Epithelial cell of esophagus (primary cell): Measurements from ENCODE around the gene SH3GL3.

ENCODE experiments used
- DNase-seq: peaks from one replicate; pipeline ENCODE4 v3.0.0; 2010; ENCODE audit warnings: low read depth
- H3K4me3 ChIP-seq: 2 replicates; pipeline ENCODE4 v1.5.1; 2011; ENCODE audit warnings: mild to moderate bottlenecking, low read length, control low read depth
- CTCF ChIP-seq: IDR thresholded peaks from 2 replicates; pipeline ENCODE4 v1.5.1; 2011; ENCODE audit warnings: low read depth, mild to moderate bottlenecking, low read length, control low read depth, inconsistent platforms; ENCODE audit not compliant: insufficient read depth; ENCODE audit errors: missing control alignments

SH3GL3 gene, protein sequence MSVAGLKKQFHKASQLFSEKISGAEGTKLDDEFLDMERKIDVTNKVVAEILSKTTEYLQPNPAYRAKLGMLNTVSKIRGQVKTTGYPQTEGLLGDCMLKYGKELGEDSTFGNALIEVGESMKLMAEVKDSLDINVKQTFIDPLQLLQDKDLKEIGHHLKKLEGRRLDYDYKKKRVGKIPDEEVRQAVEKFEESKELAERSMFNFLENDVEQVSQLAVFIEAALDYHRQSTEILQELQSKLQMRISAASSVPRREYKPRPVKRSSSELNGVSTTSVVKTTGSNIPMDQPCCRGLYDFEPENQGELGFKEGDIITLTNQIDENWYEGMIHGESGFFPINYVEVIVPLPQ

GRCh38 chr15:83446904-83447709, at the start of gene SH3GL3:
Gene SH3GL3, plus strand, starts transcription at chr15:83447341. Its CDS starts 193 bp downstream, at chr15:83447534.
- peak; percentile 61 for TF ChIP-seq CTCF
- peak within 1 kb of the TSS; percentile 56 for H3K4me3 ChIP-seq
- DNase-seq = peak; percentile 90

GRCh38 chr15:83398626-83399025, 48.5 kb upstream of the SH3GL3 start:
- TF ChIP-seq CTCF = no peak
- H3K4me3 ChIP-seq = no peak overlapping the region
- peak; percentile 63 for DNase-seq

GRCh38 chr15:83404121-83404520, 43.0 kb upstream of the SH3GL3 start:
- no peak for DNase-seq

DNA sequence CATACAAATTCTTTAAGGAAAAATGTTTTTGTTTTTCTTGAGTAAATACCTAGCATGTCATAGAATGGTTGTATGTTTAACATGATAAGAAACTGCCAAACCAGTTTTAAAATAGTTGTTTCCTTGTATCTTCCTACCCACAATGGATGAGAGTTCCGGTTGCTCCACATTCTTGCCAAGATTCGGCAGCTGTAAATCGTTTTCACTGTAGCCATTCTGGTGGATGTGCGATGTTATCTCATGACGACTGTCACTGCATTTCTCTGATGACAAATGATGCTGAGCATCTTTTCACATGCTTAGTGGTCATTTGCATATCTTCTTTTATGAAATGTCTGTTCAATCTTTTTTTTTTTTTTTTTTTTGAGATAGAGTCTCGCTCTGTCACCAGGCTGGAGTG, 36.6 kb upstream of the SH3GL3 start:
- no peak for TF ChIP-seq CTCF

More at GRCh38 chr15:83404121-83404520, 43.0 kb upstream of the SH3GL3 start:
- TF ChIP-seq CTCF = no peak
- no peak overlapping the region for H3K4me3 ChIP-seq

GRCh38 chr15:83413054-83413719, 34.0 kb upstream of the SH3GL3 start:
- DNase-seq = no peak
- H3K4me3 ChIP-seq = no peak overlapping the region
- TF ChIP-seq CTCF = no peak

More for the DNA sequence above, 36.6 kb upstream of the SH3GL3 start:
- DNase-seq = no peak
- H3K4me3 ChIP-seq = no peak overlapping the region

DNA sequence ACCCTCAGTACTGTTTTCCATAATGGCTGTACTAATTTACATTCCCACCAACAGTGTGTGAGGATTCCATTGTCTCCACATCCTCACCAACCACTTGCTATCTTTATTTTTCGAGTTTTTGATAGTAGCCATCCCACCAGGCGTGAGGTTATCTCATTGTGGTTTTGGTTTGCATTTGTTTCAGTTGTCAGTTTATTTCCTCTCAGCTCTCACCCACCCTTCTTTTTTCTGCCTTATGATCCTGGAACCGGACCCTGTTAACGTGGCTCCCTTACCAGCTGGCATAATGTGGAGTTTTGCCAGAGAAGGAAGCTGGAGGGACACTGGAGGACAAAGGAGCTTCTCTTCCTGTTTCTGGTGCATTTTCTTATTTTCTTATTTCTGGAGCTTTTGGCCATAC, 25.1 kb upstream of the SH3GL3 start:
- H3K4me3 ChIP-seq = no peak overlapping the region
- DNase-seq = no peak
- no peak for TF ChIP-seq CTCF
